Mesodermal cell (in vitro differentiated cells): ENCODE data around the gene SMLR1.

Experiments
- H3K27ac ChIP-seq: 2 replicates; pipeline ENCODE4 v1.7.0; 2013; ENCODE audit warnings: mild to moderate bottlenecking, low read depth, low read length, moderate library complexity; ENCODE audit not compliant: severe bottlenecking
- H3K36me3 ChIP-seq: 2 replicates; pipeline ENCODE4 v1.7.1; 2013; ENCODE audit warnings: mild to moderate bottlenecking, low read length, moderate library complexity; ENCODE audit not compliant: control insufficient read depth, insufficient read depth
- H3K4me1 ChIP-seq: one replicate; pipeline ENCODE4 v1.7.1; 2013; ENCODE audit warnings: mild to moderate bottlenecking, low read length; ENCODE audit not compliant: insufficient read depth, control insufficient read depth, poor library complexity, severe bottlenecking
- H3K4me3 ChIP-seq: 2 replicates; pipeline ENCODE4 v1.7.0; 2013; ENCODE audit warnings: low read length, control low read depth, mild to moderate bottlenecking; ENCODE audit not compliant: insufficient read depth, poor library complexity, severe bottlenecking; ENCODE audit errors: extremely low read depth
- H3K9me3 ChIP-seq: 2 replicates; pipeline ENCODE4 v1.7.1; 2013; ENCODE audit warnings: mild to moderate bottlenecking, low read length, moderate library complexity; ENCODE audit not compliant: control insufficient read depth
- WGBS, 2 experiments: methylation state at CpG; one replicate each; pipeline ENCODE4 v1.1.5; 2013; ENCODE audit warnings: missing lambda C conversion rate in 2 of 2; ENCODE audit not compliant: insufficient coverage in 2 of 2; 5-methylcytosine and 5-hydroxymethylcytosine counted together

SMLR1 gene

GRCh38 chr6:130853555-130854183 lies 26.5 kb downstream of the SMLR1 start:
- H3K4me3 ChIP-seq: no peak overlapping the region
- peaks cover 15% of the 10 kb centered on the region for H3K36me3 ChIP-seq
- H3K27ac ChIP-seq: no peak overlapping the region
- H3K9me3 ChIP-seq: no peaks in the 10 kb centered on the region
- 55 to 62% methylated on average over 2 to 3 of the region's 5 CpGs for WGBS, 2 experiments
- peaks cover 11% of the 10 kb centered on the region for H3K4me1 ChIP-seq

GRCh38 chr6:130858054-130858453 lies 30.8 kb downstream of the SMLR1 start:
- WGBS, 2 experiments: 86 to 100% methylated on average over 2 of the region's 4 CpGs
- no peak overlapping the region for H3K27ac ChIP-seq

GRCh38 chr6:130858498-130859160 lies 31.4 kb downstream of the SMLR1 start:
- no peaks in the 10 kb centered on the region for H3K9me3 ChIP-seq

More at GRCh38 chr6:130858054-130858453, 30.8 kb downstream of the SMLR1 start:
- Histone ChIP-seq H3K4me3 (no peak overlapping the region), H3K4me1 (peaks cover 6% of the 10 kb centered on the region), H3K36me3 (peaks cover 11% of the 10 kb centered on the region), H3K9me3 (no peaks in the 10 kb centered on the region)

GRCh38 chr6:130859161-130859867 lies 32.1 kb downstream of the SMLR1 start:
- Histone ChIP-seq H3K4me3 (no peak overlapping the region), H3K4me1 (no peaks in the 10 kb centered on the region), H3K36me3 (peaks cover 11% of the 10 kb centered on the region), H3K9me3 (no peaks in the 10 kb centered on the region), H3K27ac (no peak overlapping the region)
- WGBS, 2 experiments: 87 to 92% methylated on average over 1 to 8 of the region's 11 CpGs

More at GRCh38 chr6:130858498-130859160, 31.4 kb downstream of the SMLR1 start:
- Histone ChIP-seq H3K27ac (no peak overlapping the region), H3K36me3 (peaks cover 11% of the 10 kb centered on the region), H3K4me1 (no peaks in the 10 kb centered on the region), H3K4me3 (no peak overlapping the region)
- WGBS, 2 experiments: 71 to 82% methylated on average over 1 to 2 of the region's 2 CpGs

GRCh38 chr6:130862370-130862769 lies 35.2 kb downstream of the SMLR1 start:
- H3K4me3 ChIP-seq: no peak overlapping the region
- no peaks in the 10 kb centered on the region for H3K4me1 ChIP-seq
- H3K36me3 ChIP-seq: peaks cover 19% of the 10 kb centered on the region
- WGBS, 2 experiments: 83% methylated on average over 1 of the region's 2 CpGs; no CpG with 5 or more reads in 1 of the 2 experiments
- no peak overlapping the region for H3K27ac ChIP-seq
- H3K9me3 ChIP-seq: no peaks in the 10 kb centered on the region

- Histone ChIP-seq H3K4me1 (no peaks in the 10 kb centered on the region), H3K27ac (no peak overlapping the region), H3K4me3 (no peak overlapping the region), H3K9me3 (no peaks in the 10 kb centered on the region), H3K36me3 (peaks cover 18% of the 10 kb centered on the region)
- WGBS, 2 experiments: 100% methylated on average over 1 of the region's 4 CpGs
Measured at GRCh38 chr6:130863415-130864230, 36.4 kb downstream of the SMLR1 start.

GRCh38 chr6:130864344-130864743 lies 37.1 kb downstream of the SMLR1 start:
- Histone ChIP-seq H3K4me1 (no peaks in the 10 kb centered on the region), H3K4me3 (no peak overlapping the region), H3K36me3 (peaks cover 20% of the 10 kb centered on the region), H3K9me3 (no peaks in the 10 kb centered on the region), H3K27ac (no peak overlapping the region)
- WGBS, 2 experiments: 95 to 99% methylated on average over 6 to 10 of the region's 11 CpGs

GRCh38 chr6:130865793-130866192 lies 38.6 kb downstream of the SMLR1 start:
- H3K9me3 ChIP-seq: no peaks in the 10 kb centered on the region
- no peak overlapping the region for H3K27ac ChIP-seq

GRCh38 chr6:130869681-130870080 lies 42.5 kb downstream of the SMLR1 start:
- WGBS, 2 experiments: 93 to 96% methylated on average over 5 to 7 of the region's 10 CpGs
- Histone ChIP-seq H3K4me3 (no peak overlapping the region), H3K27ac (no peak overlapping the region), H3K9me3 (no peaks in the 10 kb centered on the region), H3K4me1 (no peaks in the 10 kb centered on the region), H3K36me3 (peaks cover 30% of the 10 kb centered on the region)

More at GRCh38 chr6:130865793-130866192, 38.6 kb downstream of the SMLR1 start:
- H3K4me3 ChIP-seq: no peak overlapping the region
- no peaks in the 10 kb centered on the region for H3K4me1 ChIP-seq
- 76 to 100% methylated on average over 1 to 2 of the region's 4 CpGs for WGBS, 2 experiments
- peaks cover 30% of the 10 kb centered on the region for H3K36me3 ChIP-seq

- H3K36me3 ChIP-seq: peaks cover 25% of the 10 kb centered on the region
- no peak overlapping the region for H3K4me3 ChIP-seq
- no peak overlapping the region for H3K27ac ChIP-seq
- no peaks in the 10 kb centered on the region for H3K4me1 ChIP-seq
- WGBS, 2 experiments: 82 to 89% methylated on average over 6 to 7 of the region's 9 CpGs
- H3K9me3 ChIP-seq: no peaks in the 10 kb centered on the region
Measured at GRCh38 chr6:130870179-130870880, 43.1 kb downstream of the SMLR1 start.
